CD14-positive monocyte (primary cell): ENCODE measurements around the gene SNRNP200. TPM values are rescaled to one million over a fixed set of nuclear protein-coding genes. Genes with fewer than 3 reads are reported as not detected.
A peak's percentile ranks its signal among the peaks of the same experiment; 100 is the strongest.

Experiments used
- DNase-seq, 3 donors: peaks; one replicate each; pipeline ENCODE4 v3.0.0-alpha.2; 2011 to 2022
- H2AFZ ChIP-seq: 2 replicates; pipeline ENCODE4 v1.6.0; 2012; ENCODE audit warnings: mild to moderate bottlenecking, low read depth, low read length, inconsistent platforms; ENCODE audit not compliant: insufficient read depth, poor library complexity, severe bottlenecking
- H3K27ac ChIP-seq, 2 donors: 1 replicate in 1 of 2; 2 replicates in 1 of 2; pipeline ENCODE4 v1.5.1; 2012 to 2013; ENCODE audit warnings: low read length in 2 of 2, control low read depth in 1 of 2, inconsistent platforms in 1 of 2, low read depth in 1 of 2, mild to moderate bottlenecking in 1 of 2
- H3K27me3 ChIP-seq, 2 donors: one replicate each; pipeline versions ENCODE4 v1.6.0 to v1.6.1; 2011 to 2013; ENCODE audit warnings: low read length in 2 of 2; ENCODE audit not compliant: control insufficient read depth in 2 of 2, insufficient read depth in 2 of 2
- H3K36me3 ChIP-seq, 2 donors: replicated peaks in 1 of 2; 1 replicate in 1 of 2; 2 replicates in 1 of 2; pipeline versions ENCODE4 v1.5.1 to v1.6.1; 2012 to 2013; ENCODE audit warnings: low read length in 2 of 2, control low read depth in 1 of 2, inconsistent platforms in 1 of 2, mild to moderate bottlenecking in 1 of 2; ENCODE audit not compliant: insufficient read depth in 2 of 2, control insufficient read depth in 1 of 2
- H3K4me1 ChIP-seq, 2 donors: 1 replicate in 1 of 2; 2 replicates in 1 of 2; pipeline versions ENCODE4 v1.5.1 to v1.6.1; 2012 to 2013; ENCODE audit warnings: low read length in 2 of 2, control low read depth in 1 of 2, inconsistent platforms in 1 of 2, mild to moderate bottlenecking in 1 of 2, moderate library complexity in 1 of 2; ENCODE audit not compliant: insufficient read depth in 2 of 2, control insufficient read depth in 1 of 2
- H3K4me2 ChIP-seq: replicated peaks from 2 replicates; pipeline ENCODE3; 2012; ENCODE audit warnings: low read length, moderate library complexity, mild to moderate bottlenecking; ENCODE audit not compliant: poor library complexity, severe bottlenecking; ENCODE audit errors: extremely low read depth
- H3K4me3 ChIP-seq, 3 experiments: fragments of 200-600 bp in 1 of 3; sonication (generic) in 1 of 3; replicated peaks in 1 of 3; 1 replicate in 2 of 3; 2 replicates in 1 of 3; pipeline ENCODE4 v1.5.1; 2011 to 2013; ENCODE audit warnings: low read length in 3 of 3, mild to moderate bottlenecking in 3 of 3, control low read depth in 2 of 3, low read depth in 2 of 3, inconsistent platforms in 1 of 3, moderate library complexity in 1 of 3
- H3K79me2 ChIP-seq: 2 replicates; pipeline ENCODE4 v1.6.0; 2012; ENCODE audit warnings: mild to moderate bottlenecking, control low read depth, inconsistent platforms, low read length, moderate library complexity; ENCODE audit not compliant: insufficient read depth
- H3K9ac ChIP-seq: 2 replicates; pipeline ENCODE4 v1.6.0; 2017; ENCODE audit warnings: low read length, mild to moderate bottlenecking; ENCODE audit not compliant: insufficient read depth, poor library complexity, severe bottlenecking
- H3K9me3 ChIP-seq, 2 donors: replicated peaks in 1 of 2; 1 replicate in 1 of 2; 2 replicates in 1 of 2; pipeline versions ENCODE4 v1.5.1 to v1.6.1; 2012 to 2013; ENCODE audit warnings: low read length in 2 of 2, control low read depth in 1 of 2; ENCODE audit not compliant: control insufficient read depth in 1 of 2, insufficient read depth in 1 of 2
- H4K20me1 ChIP-seq: 2 replicates; pipeline ENCODE4 v1.6.0; 2012; ENCODE audit warnings: mild to moderate bottlenecking, low read length, control low read depth, moderate library complexity; ENCODE audit not compliant: insufficient read depth
- H3K27ac Mint-ChIP-seq, 7 donors: one replicate each; pipeline ENCODE4 v1.8.0; 2020; ENCODE audit warnings: mild to moderate bottlenecking in 7 of 7, mixed read lengths in 7 of 7, moderate library complexity in 6 of 7, inconsistent platforms in 2 of 7
- H3K27me3 Mint-ChIP-seq, 3 donors: one replicate each; pipeline ENCODE4 v1.8.0; 2021 to 2022; ENCODE audit warnings: low read depth in 3 of 3, mild to moderate bottlenecking in 3 of 3, mixed read lengths in 3 of 3, moderate library complexity in 3 of 3, inconsistent platforms in 1 of 3
- H3K36me3 Mint-ChIP-seq, 2 donors: one replicate each; pipeline ENCODE4 v1.8.0; 2020; ENCODE audit warnings: mixed read lengths in 2 of 2, inconsistent platforms in 1 of 2, mild to moderate bottlenecking in 1 of 2
- H3K4me1 Mint-ChIP-seq: one replicate; pipeline ENCODE4 v1.8.0; 2020; ENCODE audit warnings: mild to moderate bottlenecking, mixed read lengths
- H3K4me3 Mint-ChIP-seq, 2 donors: one replicate each; pipeline ENCODE4 v1.8.0; 2020; ENCODE audit warnings: mild to moderate bottlenecking in 2 of 2, mixed read lengths in 2 of 2, moderate library complexity in 1 of 2
- H3K9me3 Mint-ChIP-seq, 7 donors: one replicate each; pipeline ENCODE4 v1.8.0; 2020 to 2022; ENCODE audit warnings: mixed read lengths in 7 of 7, mild to moderate bottlenecking in 6 of 7, moderate library complexity in 6 of 7, inconsistent platforms in 2 of 7
- WGBS: methylation state at CpG from one replicate; pipeline ENCODE4 v1.1.5; 2013; ENCODE audit warnings: missing lambda C conversion rate; ENCODE audit not compliant: insufficient coverage; 5-methylcytosine and 5-hydroxymethylcytosine counted together
- intact Hi-C, 2 donors: fragments of 100-400 bp; cut with micrococcal nuclease; formaldehyde crosslinking; loops; one replicate each; pipeline versions ENCODE4 v1.15.0 to v1.15.1; 2023
- polyA plus RNA-seq, 3 donors: library from polyadenylated mRNA; depleted of rRNA in 1 of 3; unstranded in 2 of 3; stranded (reverse) in 1 of 3; fragments of 300-500 nt in 2 of 3; fragments of >200 nt in 1 of 3; fragmentation: Illumina TruSeq in 2 of 3; gene quantifications; 1 replicate in 2 of 3; 2 replicates in 1 of 3; pipeline ENCODE4 v1.2.3, GENCODE V29; 2012 to 2021
- TF ChIP-seq, protein P1 (sequence below): fragments of 200-600 bp; IDR thresholded peaks from one replicate; pipeline ENCODE4 v1.8.0; 2022; ENCODE audit warnings: antibody characterized with exemption, mild to moderate bottlenecking

SNRNP200 gene
- polyA plus RNA-seq, 3 donors = 27.2 to 122 (median 36.1) TPM

DNA sequence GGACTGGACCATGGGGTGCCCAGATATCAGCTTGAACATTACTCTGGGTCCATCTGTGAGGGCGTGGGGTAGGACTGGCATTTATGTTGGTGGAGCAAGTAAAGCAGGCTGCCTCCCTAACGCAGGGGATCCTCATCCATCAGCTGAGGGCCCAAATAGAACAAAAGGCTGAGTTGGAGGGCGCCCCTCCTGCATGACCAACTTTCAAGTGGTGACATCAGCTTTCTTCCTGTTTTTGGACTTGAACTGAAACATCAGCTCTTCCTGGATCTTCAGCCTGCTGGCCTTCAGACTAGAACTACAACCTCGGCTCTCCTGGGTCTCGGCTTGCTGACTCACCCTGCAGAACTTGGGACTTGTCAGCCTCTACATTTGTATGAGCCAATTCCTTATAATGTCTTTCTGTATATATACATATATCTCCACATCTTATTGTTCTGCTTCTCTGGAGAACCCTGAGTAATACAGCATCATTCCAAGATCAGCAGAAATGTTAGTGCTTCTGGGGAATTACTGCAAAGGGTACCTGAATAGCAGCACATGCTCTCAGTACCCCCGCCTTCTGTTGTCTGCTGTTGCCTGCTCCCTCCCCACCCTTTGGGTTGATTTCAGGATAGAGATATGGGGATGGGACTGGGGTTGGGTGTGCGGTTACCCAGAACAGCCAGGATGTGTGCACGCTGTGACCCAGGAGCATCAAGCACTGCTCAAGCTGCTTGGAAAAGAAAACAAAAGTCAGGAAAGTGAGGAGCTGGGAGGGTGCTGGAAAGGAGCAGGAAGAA is 59.5 kb downstream of the SNRNP200 start:
- H3K9me3 ChIP-seq = no peaks in the 10 kb centered on the region
- H3K4me1 ChIP-seq = peaks cover 76 to 88% of the 10 kb centered on the region in 2 donors
- peak overlapping the region; percentile 16 for H3K9ac ChIP-seq
- H3K27me3 ChIP-seq = no peaks in the 10 kb centered on the region
- Mint-ChIP-seq H3K36me3 (peaks cover 33 to 44% of the 10 kb centered on the region in 2 donors), H3K9me3 (peaks cover 0 to 4% (median 2%) of the 10 kb centered on the region in 7 donors), H3K27me3 (peaks cover 0 to 2% (median 0%) of the 10 kb centered on the region in 3 donors), H3K27ac (peak overlapping the region; percentile 96 to 99 (median 98)), H3K4me3 (peak overlapping the region; percentile 1 to 39), H3K4me1 (peaks cover 86% of the 10 kb centered on the region)
- H4K20me1 ChIP-seq = no peaks in the 10 kb centered on the region
- peaks cover 42% of the 10 kb centered on the region for H3K79me2 ChIP-seq
- peak overlapping the region; percentile 81 to 89 for H3K27ac ChIP-seq
- intact Hi-C loops = loop anchor here in 1 of 2 donors (2.0 kb wide), 1 partner anchor 13 kb away; no protein-coding TSS in a partner anchor
- DNase-seq = peak; percentile 92 to 97 (median 96)
- H3K36me3 ChIP-seq = peaks cover 14 to 15% of the 10 kb centered on the region in 2 donors
- peak overlapping the region in 1 of 3 experiments; percentile 23 for H3K4me3 ChIP-seq
- no peak overlapping the region for H2AFZ ChIP-seq
- TF ChIP-seq, protein P1, sequence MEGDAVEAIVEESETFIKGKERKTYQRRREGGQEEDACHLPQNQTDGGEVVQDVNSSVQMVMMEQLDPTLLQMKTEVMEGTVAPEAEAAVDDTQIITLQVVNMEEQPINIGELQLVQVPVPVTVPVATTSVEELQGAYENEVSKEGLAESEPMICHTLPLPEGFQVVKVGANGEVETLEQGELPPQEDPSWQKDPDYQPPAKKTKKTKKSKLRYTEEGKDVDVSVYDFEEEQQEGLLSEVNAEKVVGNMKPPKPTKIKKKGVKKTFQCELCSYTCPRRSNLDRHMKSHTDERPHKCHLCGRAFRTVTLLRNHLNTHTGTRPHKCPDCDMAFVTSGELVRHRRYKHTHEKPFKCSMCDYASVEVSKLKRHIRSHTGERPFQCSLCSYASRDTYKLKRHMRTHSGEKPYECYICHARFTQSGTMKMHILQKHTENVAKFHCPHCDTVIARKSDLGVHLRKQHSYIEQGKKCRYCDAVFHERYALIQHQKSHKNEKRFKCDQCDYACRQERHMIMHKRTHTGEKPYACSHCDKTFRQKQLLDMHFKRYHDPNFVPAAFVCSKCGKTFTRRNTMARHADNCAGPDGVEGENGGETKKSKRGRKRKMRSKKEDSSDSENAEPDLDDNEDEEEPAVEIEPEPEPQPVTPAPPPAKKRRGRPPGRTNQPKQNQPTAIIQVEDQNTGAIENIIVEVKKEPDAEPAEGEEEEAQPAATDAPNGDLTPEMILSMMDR = no peak
- 63% methylated on average over 6 of the region's 8 CpGs for WGBS
- peak overlapping the region; percentile 26 for H3K4me2 ChIP-seq

DNA sequence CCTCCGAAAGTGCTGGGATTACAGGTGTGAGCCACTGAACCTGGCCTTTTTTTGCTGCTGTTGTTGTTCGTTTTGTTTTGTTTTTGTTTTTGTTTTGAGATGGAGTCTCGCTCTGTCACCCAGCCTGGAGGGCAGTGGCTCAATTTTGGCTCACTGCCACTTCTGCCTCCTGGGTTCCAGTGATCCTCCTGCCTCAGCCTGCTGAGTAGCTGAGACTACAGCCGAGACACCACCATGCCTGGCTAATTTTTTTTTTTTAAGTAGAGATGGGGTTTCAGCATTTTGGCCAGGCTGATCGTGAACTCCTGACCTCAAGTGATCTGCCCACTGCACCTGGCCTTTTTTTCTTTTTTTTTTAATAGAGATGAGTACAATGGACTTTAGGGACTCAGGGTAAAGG is 61.5 kb downstream of the SNRNP200 start:
- Histone ChIP-seq H3K4me3 (no peak overlapping the region), H4K20me1 (no peaks in the 10 kb centered on the region), H3K4me1 (peaks cover 89 to 97% of the 10 kb centered on the region in 2 donors), H3K36me3 (peaks cover 0 to 14% of the 10 kb centered on the region in 2 donors), H3K9me3 (no peaks in the 10 kb centered on the region), H3K9ac (no peak overlapping the region), H3K79me2 (peaks cover 40% of the 10 kb centered on the region), H3K27me3 (no peaks in the 10 kb centered on the region), H3K4me2 (no peak overlapping the region), H2AFZ (no peak overlapping the region), H3K27ac (peak overlapping the region in 1 of 2 donors; percentile 7)
- no peak for DNase-seq
- no peak overlapping the region for H3K4me3 Mint-ChIP-seq
- peaks cover 0 to 2% (median 0%) of the 10 kb centered on the region in 3 donors for H3K27me3 Mint-ChIP-seq
- peak overlapping the region in 6 of 7 donors; percentile 81 to 99 (median 98) for H3K27ac Mint-ChIP-seq
- WGBS = 86% methylated on average over 4 of the region's 5 CpGs
- TF ChIP-seq, protein P1 = no peak
- peaks cover 91% of the 10 kb centered on the region for H3K4me1 Mint-ChIP-seq
- peaks cover 0 to 4% (median 2%) of the 10 kb centered on the region in 7 donors for H3K9me3 Mint-ChIP-seq
- H3K36me3 Mint-ChIP-seq = peaks cover 21 to 43% of the 10 kb centered on the region in 2 donors
- intact Hi-C loops = loop anchor here (2.0 to 5.0 kb wide), 2 partner anchors 15 to 37 kb away; partner anchors contain the start of gene STARD7 (in 1 of the 2)
